WTC11 (cell line): ENCODE results near the gene TMEM223. TPM values are rescaled to one million over a fixed set of nuclear protein-coding genes. Genes with fewer than 3 reads are reported as not detected.

ENCODE experiments used
- ATAC-seq: fragments of 200-7000 bp; cut with Tn5 transposase; 2 replicates; pipeline ENCODE4 v1.10.0; 2021; ENCODE audit warnings: mild to moderate bottlenecking, moderate library complexity
- CTCF ChIA-PET: fragments of 300-600 bp; sonication (Branson Sonifier 250); formaldehyde crosslinking; loops from one replicate; lab custom pipeline; 2021; ENCODE audit warnings: antibody characterized with exemption; lab: Charles Lee
- POLR2A ChIA-PET: fragments of 350-600 bp; sonication (Branson Sonifier 250); formaldehyde crosslinking; loops from one replicate; lab custom pipeline; 2021; ENCODE audit warnings: antibody characterized with exemption; lab: Charles Lee
- DNase-seq: peaks from one replicate; pipeline ENCODE4 v3.0.0; 2021; ENCODE audit warnings: low spot score
- H3K27ac Mint-ChIP-seq: 2 replicates; pipeline ENCODE4 v1.8.0; 2021; ENCODE audit warnings: mixed read lengths
- H3K27me3 Mint-ChIP-seq: 2 replicates; pipeline ENCODE4 v1.8.0; 2021; ENCODE audit warnings: low read depth, mild to moderate bottlenecking, moderate library complexity, mixed read lengths
- H3K36me3 Mint-ChIP-seq: 2 replicates; pipeline ENCODE4 v1.8.0; 2021; ENCODE audit warnings: mixed read lengths
- H3K4me1 Mint-ChIP-seq: 2 replicates; pipeline ENCODE4 v1.8.0; 2022; ENCODE audit warnings: mixed read lengths
- H3K4me3 Mint-ChIP-seq: 2 replicates; pipeline ENCODE4 v1.8.0; 2021; ENCODE audit warnings: mild to moderate bottlenecking, moderate library complexity, mixed read lengths
- H3K9me3 Mint-ChIP-seq: 2 replicates; pipeline ENCODE4 v1.8.0; 2021; ENCODE audit warnings: mixed read lengths
- CREB1 ChIP-seq: sonication (generic); formaldehyde crosslinking; IDR thresholded peaks from 2 replicates; pipeline ENCODE4 v1.8.0; 2023; ENCODE audit warnings: mild to moderate bottlenecking, missing genetic modification reagents
- EMX1 ChIP-seq: fragments of 250-450 bp; sonication (Bioruptor Pico); IDR thresholded peaks from 2 replicates; pipeline ENCODE4 v1.8.0; 2021; ENCODE audit warnings: mild to moderate bottlenecking
- ETV6 ChIP-seq: sonication (generic); formaldehyde crosslinking; IDR thresholded peaks from 2 replicates; pipeline ENCODE4 v1.8.1; 2022; ENCODE audit warnings: mild to moderate bottlenecking, missing genetic modification reagents
- FOXP1 ChIP-seq: sonication (generic); formaldehyde crosslinking; IDR thresholded peaks from 2 replicates; pipeline ENCODE4 v1.8.0; 2022; ENCODE audit warnings: missing genetic modification reagents, mild to moderate bottlenecking, moderate library complexity, borderline replicate concordance
- FOXP4 ChIP-seq: sonication (generic); formaldehyde crosslinking; IDR thresholded peaks from 2 replicates; pipeline ENCODE4 v1.8.0; 2022; ENCODE audit warnings: mild to moderate bottlenecking, missing genetic modification reagents
- JAZF1 ChIP-seq: fragments of 250-450 bp; sonication (Bioruptor Pico); IDR thresholded peaks from 2 replicates; pipeline ENCODE4 v1.9.0; 2021; ENCODE audit warnings: moderate library complexity, mild to moderate bottlenecking, inconsistent platforms
- NFATC4 ChIP-seq: fragments of 250-450 bp; sonication (Bioruptor Pico); IDR thresholded peaks from 2 replicates; pipeline ENCODE4 v1.9.0; 2021; ENCODE audit warnings: mild to moderate bottlenecking
- NR1H2 ChIP-seq: sonication (generic); formaldehyde crosslinking; IDR thresholded peaks from 2 replicates; pipeline ENCODE4 v1.9.0; 2021; ENCODE audit warnings: mild to moderate bottlenecking, moderate library complexity, missing genetic modification reagents
- RELA ChIP-seq: sonication (generic); formaldehyde crosslinking; IDR thresholded peaks from 2 replicates; pipeline ENCODE4 v1.8.1; 2022; ENCODE audit warnings: missing genetic modification reagents, mild to moderate bottlenecking, borderline replicate concordance
- SMAD4 ChIP-seq: sonication (generic); formaldehyde crosslinking; IDR thresholded peaks from 2 replicates; pipeline ENCODE4 v1.8.0; 2022; ENCODE audit warnings: mild to moderate bottlenecking, missing genetic modification reagents
- STAT6 ChIP-seq: sonication (generic); formaldehyde crosslinking; conservative IDR thresholded peaks from 2 replicates; pipeline ENCODE4 v1.8.1; 2023; ENCODE audit warnings: mild to moderate bottlenecking, low read depth, missing genetic modification reagents, moderate library complexity
- ZBTB21 ChIP-seq: sonication (generic); formaldehyde crosslinking; IDR thresholded peaks from 2 replicates; pipeline ENCODE4 v1.8.1; 2023; ENCODE audit warnings: mild to moderate bottlenecking, missing genetic modification reagents, borderline replicate concordance
- ZMAT4 ChIP-seq: fragments of 250-450 bp; sonication (Bioruptor Pico); IDR thresholded peaks from 2 replicates; pipeline ENCODE4 v1.9.0; 2021; ENCODE audit warnings: mild to moderate bottlenecking
- ZNF232 ChIP-seq: sonication (generic); formaldehyde crosslinking; IDR thresholded peaks from 2 replicates; pipeline ENCODE4 v1.8.0; 2022; ENCODE audit warnings: mild to moderate bottlenecking, missing genetic modification reagents
- ZNF263 ChIP-seq: sonication (generic); formaldehyde crosslinking; IDR thresholded peaks from 2 replicates; pipeline ENCODE4 v1.8.1; 2022; ENCODE audit warnings: low read depth, mild to moderate bottlenecking, moderate library complexity, missing genetic modification reagents
- ZNF416 ChIP-seq: fragments of 250-450 bp; sonication (Bioruptor Pico); IDR thresholded peaks from 2 replicates; pipeline ENCODE4 v1.9.0; 2021; ENCODE audit warnings: mild to moderate bottlenecking, inconsistent platforms
- ZSCAN18 ChIP-seq: fragments of 250-450 bp; sonication (Bioruptor Pico); IDR thresholded peaks from 2 replicates; pipeline ENCODE4 v2.1.2; 2022; ENCODE audit warnings: mild to moderate bottlenecking, moderate library complexity
- total RNA-seq: library from RNA; stranded (reverse); gene quantifications from 3 replicates; pipeline ENCODE4 v1.2.3, GENCODE V29; 2021
- TF ChIP-seq, protein P1 (sequence below): sonication (generic); formaldehyde crosslinking; IDR thresholded peaks from 2 replicates; pipeline ENCODE4 v1.8.1; 2023; ENCODE audit warnings: mild to moderate bottlenecking, missing genetic modification reagents, borderline replicate concordance
- TF ChIP-seq, protein P2 (sequence below): sonication (generic); formaldehyde crosslinking; IDR thresholded peaks from 2 replicates; pipeline ENCODE4 v1.8.1; 2022; ENCODE audit warnings: low read depth, missing genetic modification reagents, borderline replicate concordance
- TF ChIP-seq, protein P3 (sequence below): sonication (generic); formaldehyde crosslinking; IDR thresholded peaks from 2 replicates; pipeline ENCODE4 v1.8.1; 2023; ENCODE audit warnings: mild to moderate bottlenecking, missing genetic modification reagents

Gene TMEM223
- total RNA-seq, 1 experiment from 2014 or later: 26.4 TPM

DNA sequence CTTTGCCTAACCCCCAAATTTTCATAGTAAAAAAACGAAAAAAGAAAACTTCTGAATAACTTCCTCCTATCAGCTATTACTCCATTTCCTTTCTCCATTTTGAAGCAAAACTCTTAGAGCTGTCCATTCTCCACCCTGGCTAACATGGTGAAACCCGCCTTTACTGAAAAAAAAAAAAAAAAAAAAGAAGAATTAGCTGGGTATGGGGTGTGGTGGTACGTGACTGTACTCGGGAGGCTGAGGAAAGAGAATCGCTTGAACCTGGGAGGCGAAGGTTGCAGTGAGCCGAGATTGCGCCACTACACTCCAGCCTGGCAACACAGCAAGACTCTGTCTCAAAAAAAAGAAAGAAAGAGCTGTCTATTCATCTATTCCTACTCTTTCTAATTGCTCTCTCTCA, 24.8 kb upstream of the TMEM223 start:
- no peak overlapping the region for H3K4me3 Mint-ChIP-seq
- POLR2A ChIA-PET: interaction anchor here (0.7 to 1.0 kb wide), 2 partner anchors 9 to 11 kb away, joined by 3 to 6 read pairs; partner anchors contain the start of gene NXF1
- no peaks in the 10 kb centered on the region for H3K27me3 Mint-ChIP-seq
- TF ChIP-seq ZNF263 (CRISPR knock-in tag) (no peak), ZNF416 (no peak), ZMAT4 (CRISPR knock-in tag) (no peak), FOXP4 (CRISPR knock-in tag) (no peak), NR1H2 (CRISPR knock-in tag) (no peak), ZNF232 (CRISPR knock-in tag) (no peak), SMAD4 (no peak), CREB1 (CRISPR knock-in tag) (no peak), STAT6 (CRISPR knock-in tag) (no peak), ETV6 (CRISPR knock-in tag) (no peak), ZSCAN18 (CRISPR knock-in tag) (no peak), FOXP1 (CRISPR knock-in tag) (no peak), NFATC4 (no peak), RELA (no peak), JAZF1 (CRISPR knock-in tag) (no peak), EMX1 (CRISPR knock-in tag) (no peak), ZBTB21 (no peak)
- TF ChIP-seq, protein P1, sequence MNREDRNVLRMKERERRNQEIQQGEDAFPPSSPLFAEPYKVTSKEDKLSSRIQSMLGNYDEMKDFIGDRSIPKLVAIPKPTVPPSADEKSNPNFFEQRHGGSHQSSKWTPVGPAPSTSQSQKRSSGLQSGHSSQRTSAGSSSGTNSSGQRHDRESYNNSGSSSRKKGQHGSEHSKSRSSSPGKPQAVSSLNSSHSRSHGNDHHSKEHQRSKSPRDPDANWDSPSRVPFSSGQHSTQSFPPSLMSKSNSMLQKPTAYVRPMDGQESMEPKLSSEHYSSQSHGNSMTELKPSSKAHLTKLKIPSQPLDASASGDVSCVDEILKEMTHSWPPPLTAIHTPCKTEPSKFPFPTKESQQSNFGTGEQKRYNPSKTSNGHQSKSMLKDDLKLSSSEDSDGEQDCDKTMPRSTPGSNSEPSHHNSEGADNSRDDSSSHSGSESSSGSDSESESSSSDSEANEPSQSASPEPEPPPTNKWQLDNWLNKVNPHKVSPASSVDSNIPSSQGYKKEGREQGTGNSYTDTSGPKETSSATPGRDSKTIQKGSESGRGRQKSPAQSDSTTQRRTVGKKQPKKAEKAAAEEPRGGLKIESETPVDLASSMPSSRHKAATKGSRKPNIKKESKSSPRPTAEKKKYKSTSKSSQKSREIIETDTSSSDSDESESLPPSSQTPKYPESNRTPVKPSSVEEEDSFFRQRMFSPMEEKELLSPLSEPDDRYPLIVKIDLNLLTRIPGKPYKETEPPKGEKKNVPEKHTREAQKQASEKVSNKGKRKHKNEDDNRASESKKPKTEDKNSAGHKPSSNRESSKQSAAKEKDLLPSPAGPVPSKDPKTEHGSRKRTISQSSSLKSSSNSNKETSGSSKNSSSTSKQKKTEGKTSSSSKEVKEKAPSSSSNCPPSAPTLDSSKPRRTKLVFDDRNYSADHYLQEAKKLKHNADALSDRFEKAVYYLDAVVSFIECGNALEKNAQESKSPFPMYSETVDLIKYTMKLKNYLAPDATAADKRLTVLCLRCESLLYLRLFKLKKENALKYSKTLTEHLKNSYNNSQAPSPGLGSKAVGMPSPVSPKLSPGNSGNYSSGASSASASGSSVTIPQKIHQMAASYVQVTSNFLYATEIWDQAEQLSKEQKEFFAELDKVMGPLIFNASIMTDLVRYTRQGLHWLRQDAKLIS (CRISPR knock-in tag): no peak
- TF ChIP-seq, protein P2, sequence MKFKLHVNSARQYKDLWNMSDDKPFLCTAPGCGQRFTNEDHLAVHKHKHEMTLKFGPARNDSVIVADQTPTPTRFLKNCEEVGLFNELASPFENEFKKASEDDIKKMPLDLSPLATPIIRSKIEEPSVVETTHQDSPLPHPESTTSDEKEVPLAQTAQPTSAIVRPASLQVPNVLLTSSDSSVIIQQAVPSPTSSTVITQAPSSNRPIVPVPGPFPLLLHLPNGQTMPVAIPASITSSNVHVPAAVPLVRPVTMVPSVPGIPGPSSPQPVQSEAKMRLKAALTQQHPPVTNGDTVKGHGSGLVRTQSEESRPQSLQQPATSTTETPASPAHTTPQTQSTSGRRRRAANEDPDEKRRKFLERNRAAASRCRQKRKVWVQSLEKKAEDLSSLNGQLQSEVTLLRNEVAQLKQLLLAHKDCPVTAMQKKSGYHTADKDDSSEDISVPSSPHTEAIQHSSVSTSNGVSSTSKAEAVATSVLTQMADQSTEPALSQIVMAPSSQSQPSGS: no peak
- TF ChIP-seq, protein P3, sequence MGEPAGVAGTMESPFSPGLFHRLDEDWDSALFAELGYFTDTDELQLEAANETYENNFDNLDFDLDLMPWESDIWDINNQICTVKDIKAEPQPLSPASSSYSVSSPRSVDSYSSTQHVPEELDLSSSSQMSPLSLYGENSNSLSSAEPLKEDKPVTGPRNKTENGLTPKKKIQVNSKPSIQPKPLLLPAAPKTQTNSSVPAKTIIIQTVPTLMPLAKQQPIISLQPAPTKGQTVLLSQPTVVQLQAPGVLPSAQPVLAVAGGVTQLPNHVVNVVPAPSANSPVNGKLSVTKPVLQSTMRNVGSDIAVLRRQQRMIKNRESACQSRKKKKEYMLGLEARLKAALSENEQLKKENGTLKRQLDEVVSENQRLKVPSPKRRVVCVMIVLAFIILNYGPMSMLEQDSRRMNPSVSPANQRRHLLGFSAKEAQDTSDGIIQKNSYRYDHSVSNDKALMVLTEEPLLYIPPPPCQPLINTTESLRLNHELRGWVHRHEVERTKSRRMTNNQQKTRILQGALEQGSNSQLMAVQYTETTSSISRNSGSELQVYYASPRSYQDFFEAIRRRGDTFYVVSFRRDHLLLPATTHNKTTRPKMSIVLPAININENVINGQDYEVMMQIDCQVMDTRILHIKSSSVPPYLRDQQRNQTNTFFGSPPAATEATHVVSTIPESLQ: no peak
- ATAC-seq: no peak
- CTCF ChIA-PET: no interaction called here
- H3K36me3 Mint-ChIP-seq: peaks cover 18% of the 10 kb centered on the region
- no peaks in the 10 kb centered on the region for H3K4me1 Mint-ChIP-seq
- H3K9me3 Mint-ChIP-seq: no peaks in the 10 kb centered on the region
- no peak overlapping the region for H3K27ac Mint-ChIP-seq
- no peak for DNase-seq
